SU-DHL-6 (cell line): ENCODE data around the gene RPL7A.

Experiments
- H2AFZ ChIP-seq: fragments of 200-600 bp; sonication (generic); 2 replicates; pipeline ENCODE4 v1.6.1; 2014; ENCODE audit warnings: low read depth, mild to moderate bottlenecking, moderate library complexity, mixed read lengths, antibody characterized with exemption, low read length; ENCODE audit not compliant: severe bottlenecking
- H3F3A ChIP-seq: fragments of 200-600 bp; shearing (Covaris generic); 2 replicates; pipeline ENCODE4 v1.6.0; 2016; ENCODE audit warnings: antibody characterized with exemption, mild to moderate bottlenecking; ENCODE audit not compliant: insufficient read depth
- H3K27ac ChIP-seq: fragments of 200-600 bp; sonication (generic); 2 replicates; pipeline ENCODE4 v1.5.1; 2016; ENCODE audit warnings: low read depth, mild to moderate bottlenecking, low read length, moderate library complexity, mixed read lengths
- H3K27me3 ChIP-seq: fragments of 200-600 bp; sonication (generic), shearing (Covaris generic); 2 replicates; pipeline ENCODE4 v1.6.0; 2014; ENCODE audit warnings: mild to moderate bottlenecking, low read length
- H3K36me3 ChIP-seq: fragments of 200-600 bp; sonication (generic); 2 replicates; pipeline ENCODE4 v1.6.1; 2014; ENCODE audit warnings: mild to moderate bottlenecking, low read length, mixed read lengths
- H3K4me2 ChIP-seq: fragments of 300-600, 200-600 bp; shearing (Covaris generic), sonication (generic); 2 replicates; pipeline ENCODE4 v1.6.0; 2014; ENCODE audit warnings: low read length, low read depth, mild to moderate bottlenecking; ENCODE audit not compliant: poor library complexity, severe bottlenecking
- H3K4me3 ChIP-seq: fragments of 200-600 bp; sonication (generic); 2 replicates; pipeline ENCODE4 v1.5.1; 2014; ENCODE audit warnings: antibody characterized with exemption, low read length, mild to moderate bottlenecking, mixed read lengths; ENCODE audit not compliant: insufficient read depth, poor library complexity, severe bottlenecking
- H3K79me2 ChIP-seq: fragments of 200-600 bp; sonication (generic); 2 replicates; pipeline ENCODE4 v1.6.1; 2014; ENCODE audit warnings: mild to moderate bottlenecking, low read length, moderate library complexity; ENCODE audit not compliant: insufficient read depth
- H3K9ac ChIP-seq: fragments of 200-600 bp; sonication (generic); 2 replicates; pipeline ENCODE4 v1.7.0; 2014; ENCODE audit warnings: mild to moderate bottlenecking, low read length
- H3K9me2 ChIP-seq: fragments of 200-600 bp; sonication (generic); replicated peaks from 2 replicates; pipeline ENCODE4 v1.6.1; 2014; ENCODE audit warnings: low read length; ENCODE audit not compliant: insufficient read depth
- H3K9me3 ChIP-seq: fragments of 200-600 bp; sonication (generic); 2 replicates; pipeline ENCODE4 v1.6.1; 2014; ENCODE audit warnings: low read length, mixed read lengths; ENCODE audit not compliant: insufficient read depth
- H4K20me1 ChIP-seq: fragments of 200-600 bp; sonication (generic); 2 replicates; pipeline ENCODE4 v1.6.1; 2014; ENCODE audit warnings: low read depth, mild to moderate bottlenecking, antibody characterized with exemption, low read length, moderate library complexity, mixed read lengths
- CTCF ChIP-seq: fragments of 200-600 bp; sonication (generic); IDR thresholded peaks from one replicate; pipeline ENCODE4 v1.5.1; 2017; ENCODE audit warnings: antibody characterized with exemption, mild to moderate bottlenecking, low read length, moderate library complexity; ENCODE audit not compliant: insufficient read depth, poor library complexity, severe bottlenecking
- EZH2phosphoT487 ChIP-seq: fragments of 200-600 bp; sonication (generic), shearing (Covaris generic); conservative IDR thresholded peaks from 2 replicates; pipeline ENCODE4 v1.6.1; 2018; ENCODE audit warnings: mild to moderate bottlenecking, antibody characterized with exemption, low read length, moderate library complexity, mixed read lengths

RPL7A gene

DNA sequence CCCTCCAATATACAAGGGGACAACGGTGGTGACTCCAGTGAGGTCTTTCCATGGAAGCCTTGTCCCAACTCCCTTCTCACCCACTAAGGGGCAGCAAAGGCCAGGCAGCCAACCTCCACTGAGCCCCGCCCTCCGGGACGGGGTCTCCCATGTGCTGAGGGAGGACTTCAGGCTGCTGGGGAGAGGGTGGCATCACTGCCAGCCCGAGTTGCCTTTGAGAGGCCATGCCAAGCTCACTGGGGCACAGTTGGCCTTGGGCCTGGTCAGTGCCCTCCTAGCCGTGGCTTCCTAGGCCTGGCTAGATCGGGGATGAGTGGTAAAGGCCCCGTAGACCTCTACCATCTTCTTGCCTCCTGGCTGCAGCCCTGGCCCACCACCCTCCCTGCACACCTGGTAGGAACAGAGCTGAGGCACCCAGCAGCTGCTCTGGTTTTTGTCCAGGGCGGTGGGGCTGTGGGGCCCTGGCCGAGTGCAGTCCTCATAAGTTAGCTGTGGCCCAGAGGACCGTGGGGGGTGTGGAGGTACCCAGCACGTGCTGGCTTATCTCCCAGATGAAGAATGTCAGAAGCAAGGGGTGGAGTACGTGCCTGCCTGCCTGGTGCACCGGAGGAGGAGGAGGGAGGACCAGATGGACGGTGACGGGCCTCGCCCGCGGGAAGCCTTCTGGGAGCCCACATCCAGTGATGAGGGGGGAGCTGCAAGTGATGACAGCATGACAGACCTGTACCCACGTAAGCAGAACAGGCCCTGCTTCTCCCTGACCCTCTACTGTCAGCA is 11.6 kb downstream of the RPL7A start:
- no peaks in the 10 kb centered on the region for H3K9me3 ChIP-seq
- no peaks in the 10 kb centered on the region for H3K27me3 ChIP-seq
- TF ChIP-seq EZH2phosphoT487: no peak
- no peak overlapping the region for H3K9ac ChIP-seq
- no peaks in the 10 kb centered on the region; the same call in 1 of the 2 replicates for H3K36me3 ChIP-seq
- H3K79me2 ChIP-seq: peaks cover 8% of the 10 kb centered on the region; the same call in 1 of the 2 replicates
- no peak overlapping the region for H3K4me2 ChIP-seq
- no peak overlapping the region for H2AFZ ChIP-seq
- no peaks in the 10 kb centered on the region for H4K20me1 ChIP-seq
- no peaks in the 10 kb centered on the region for H3K9me2 ChIP-seq
- H3K27ac ChIP-seq: no peak overlapping the region
- peaks cover 9% of the 10 kb centered on the region; the same call in 1 of the 2 replicates for H3F3A ChIP-seq
- H3K4me3 ChIP-seq: no peak overlapping the region

DNA sequence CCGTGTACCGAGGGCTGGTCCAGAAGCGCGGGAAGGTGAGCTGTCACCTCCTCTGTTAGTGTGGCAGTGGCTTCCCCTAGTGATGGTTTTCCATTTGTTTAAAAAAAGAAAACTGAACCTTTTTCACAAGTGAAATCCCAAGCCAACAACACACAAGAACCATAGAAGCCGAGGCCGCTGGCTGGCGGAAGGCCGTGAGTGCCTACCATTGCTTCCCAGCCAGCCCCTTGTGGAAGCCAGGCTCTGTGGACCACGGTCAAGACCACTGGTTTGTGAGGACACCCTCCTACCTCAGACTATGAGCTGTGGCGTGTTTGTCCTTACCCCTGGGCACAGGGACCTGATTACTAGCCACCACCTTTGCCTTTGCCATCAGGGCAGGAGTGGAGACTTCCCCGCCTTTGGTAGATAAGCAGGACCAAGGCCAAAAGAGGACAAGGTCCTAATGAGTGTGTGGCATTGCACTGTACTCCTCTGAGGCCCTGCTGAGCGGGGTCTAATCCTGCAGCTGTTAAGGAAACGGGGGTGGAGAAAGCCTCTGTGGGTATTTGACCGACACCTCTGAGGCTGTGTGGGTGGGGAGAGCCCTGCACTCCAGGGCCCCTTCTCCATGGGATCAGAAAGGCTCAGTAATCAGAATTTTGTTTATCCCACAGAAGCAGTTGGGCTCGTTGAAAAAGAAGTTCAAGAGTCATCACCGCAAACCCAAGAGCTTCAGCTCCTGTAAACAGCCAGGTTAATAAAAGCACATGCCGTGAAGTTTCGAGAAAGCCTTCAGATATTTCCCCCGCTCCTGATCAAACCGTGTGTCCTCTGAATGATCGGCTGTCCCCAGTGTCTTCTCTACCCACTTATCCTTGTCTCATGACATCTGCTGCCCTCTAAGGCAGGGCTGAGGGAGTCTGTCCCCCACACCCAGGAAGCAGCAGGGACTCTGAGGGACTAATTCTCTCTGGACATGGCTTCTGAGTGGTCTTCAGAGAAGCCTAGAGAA is 12.7 kb downstream of the RPL7A start:
- Histone ChIP-seq H3K36me3 (peaks cover under 1% of the 10 kb centered on the region), H3K79me2 (peaks cover 8% of the 10 kb centered on the region; the same call in 1 of the 2 replicates), H3K9me3 (no peaks in the 10 kb centered on the region), H2AFZ (no peak overlapping the region), H3K27ac (no peak overlapping the region), H3K27me3 (no peaks in the 10 kb centered on the region), H3K4me3 (no peak overlapping the region), H4K20me1 (no peaks in the 10 kb centered on the region), H3K9ac (no peak overlapping the region), H3K4me2 (no peak overlapping the region), H3K9me2 (no peaks in the 10 kb centered on the region), H3F3A (peaks cover 6% of the 10 kb centered on the region; the same call in 1 of the 2 replicates)
- TF ChIP-seq CTCF (no peak), EZH2phosphoT487 (no peak)

- Histone ChIP-seq H3K79me2 (peaks cover 15% of the 10 kb centered on the region; the same call in 1 of the 2 replicates), H2AFZ (no peak overlapping the region), H3K27me3 (no peaks in the 10 kb centered on the region), H3K27ac (no peak overlapping the region), H3K9me2 (no peaks in the 10 kb centered on the region), H3F3A (0 out of 2 replicates have a peak, but pooled peaks cover 5% of the 10 kb centered on the region), H3K4me2 (no peak overlapping the region), H3K9ac (no peak overlapping the region), H3K9me3 (no peaks in the 10 kb centered on the region), H4K20me1 (no peaks in the 10 kb centered on the region), H3K36me3 (peaks cover 6% of the 10 kb centered on the region), H3K4me3 (no peak overlapping the region)
- TF ChIP-seq EZH2phosphoT487 (no peak), CTCF (no peak)
Measured at GRCh38 chr9:133361507-133362092, 13.6 kb downstream of the RPL7A start.
